ENCODE measurements around the gene EI24. TPM values are rescaled to one million over a fixed set of nuclear protein-coding genes. Genes with fewer than 3 reads are reported as not detected.

EI24 gene
- total and polyA plus RNA-seq, 9 of the 15 experiments (the other 6 are each of a cell fraction or from before 2014, with no cell fraction given): 50.4 to 260 (median 168) TPM

- peak; percentile 89 for TF ChIP-seq MGA (IDR thresholded peaks at IDR 0.05)
- TF ChIP-seq U2AF1 (optimal IDR thresholded peaks at IDR 0.05; ENCODE audit: low read depth, low read length): no peak
- peak; percentile 27; the same call in 1 of the 2 replicates for TF ChIP-seq ZBTB40 (IDR thresholded peaks at IDR 0.05)
- TF ChIP-seq ZBTB40 (CRISPR knock-in tag; IDR thresholded peaks at IDR 0.05): no peak
- TF ChIP-seq SRSF3 (IDR thresholded peaks at IDR 0.05; ENCODE audit: insufficient read depth, low read length): no peak
- TF ChIP-seq MCM7 (IDR thresholded peaks at IDR 0.05): no peak
- peak in 1 of 2 experiments; percentile 61; a peak in 1 of 3 replicates for TF ChIP-seq CBX3 (IDR thresholded peaks at IDR 0.05; ENCODE audit: borderline replicate concordance in 1 of 2, low read length in 2 of 2)
These were observed 15.2 kb upstream of the EI24 start (continued) for GRCh38 chr11:125554038-125554437.
